NCI-H2029 (cell line): ENCODE data around the gene HSD11B2.

Source experiments
- DNase-seq: peaks from one replicate; lab custom pipeline; 2025; lab: John Stamatoyannopoulos, UW

Gene HSD11B2

DNA sequence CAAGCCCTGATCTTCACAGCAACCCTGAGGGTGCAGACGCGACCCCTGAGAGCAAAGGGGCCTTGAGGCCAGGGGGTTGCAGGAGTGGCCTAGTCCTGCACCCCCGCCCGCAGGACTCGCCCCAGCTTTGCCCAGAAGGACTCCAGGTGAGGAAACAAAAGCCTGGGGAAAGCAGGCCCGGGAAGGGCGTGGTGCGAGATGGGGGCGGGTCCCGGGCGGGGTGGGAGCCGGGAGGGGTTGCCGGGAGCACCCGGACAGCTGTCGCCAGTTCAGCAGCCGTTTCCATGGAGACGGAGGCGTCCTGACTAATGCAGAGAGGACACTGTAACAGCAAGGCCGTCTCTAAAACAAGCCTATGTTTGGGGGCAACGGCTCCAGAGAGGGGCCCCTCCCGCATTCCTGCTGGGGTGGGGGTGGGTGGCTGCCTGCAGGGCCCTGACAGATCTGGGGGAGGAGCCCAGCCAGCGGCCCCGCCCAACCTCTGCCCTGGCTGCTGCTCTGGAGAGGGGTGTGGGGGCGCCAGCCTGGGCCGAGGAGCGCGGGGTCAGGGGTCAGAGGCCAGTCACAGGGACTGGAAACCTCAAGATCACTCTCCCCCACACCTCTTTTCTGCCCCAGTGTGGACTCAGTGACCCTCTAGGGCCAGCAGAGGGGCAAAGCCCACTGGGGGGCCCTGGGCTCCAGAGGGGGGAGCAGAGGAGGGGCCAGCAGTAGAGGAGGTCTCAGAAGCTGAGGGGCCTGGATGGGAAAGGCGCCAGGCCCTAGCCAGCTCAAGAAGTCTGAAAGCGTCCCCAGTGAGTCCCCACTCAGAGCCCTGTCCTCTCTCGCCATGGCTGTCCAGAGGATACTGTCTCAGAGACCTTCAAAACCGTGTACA lies 34.5 kb upstream of the HSD11B2 start:
- DNase-seq = peak; percentile 75

DNA sequence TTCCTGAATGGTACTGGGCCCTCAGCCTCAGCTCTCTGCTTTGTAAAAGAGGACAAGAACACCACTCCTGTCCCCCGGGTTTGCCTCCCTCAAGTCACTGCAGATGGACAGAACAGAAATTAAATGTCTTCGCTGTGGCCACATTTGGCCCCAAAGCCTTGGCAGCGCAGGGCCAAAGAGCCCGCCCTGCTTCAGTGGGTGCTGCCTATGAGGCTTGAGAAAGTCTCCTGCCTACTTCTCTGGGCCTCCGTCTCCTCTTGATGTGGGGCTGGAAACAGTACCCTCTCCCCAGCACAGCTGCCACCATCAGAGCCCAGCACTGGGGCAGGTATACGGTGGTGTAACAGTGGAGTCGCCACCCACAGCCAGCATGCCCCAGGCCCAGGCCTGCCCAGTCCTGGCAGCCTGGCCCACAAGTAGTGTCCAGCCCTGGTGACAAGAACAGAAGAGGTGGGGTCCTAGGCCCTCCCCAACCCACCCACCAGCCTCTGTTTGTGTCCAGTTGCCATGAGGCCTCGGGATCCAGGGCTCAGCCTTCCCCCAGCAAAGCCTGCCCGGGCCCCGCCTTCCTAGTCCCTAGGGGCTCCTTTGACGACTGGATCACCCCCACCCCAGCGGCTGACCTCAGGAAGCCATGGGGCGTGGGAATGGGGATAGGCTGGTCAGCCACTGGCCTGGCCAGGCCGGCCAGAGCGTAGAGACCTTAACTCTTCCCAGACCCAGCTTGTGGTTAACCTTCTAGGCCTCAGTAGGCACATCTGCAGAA lies 33.7 kb upstream of the HSD11B2 start:
- DNase-seq = no peak

DNA sequence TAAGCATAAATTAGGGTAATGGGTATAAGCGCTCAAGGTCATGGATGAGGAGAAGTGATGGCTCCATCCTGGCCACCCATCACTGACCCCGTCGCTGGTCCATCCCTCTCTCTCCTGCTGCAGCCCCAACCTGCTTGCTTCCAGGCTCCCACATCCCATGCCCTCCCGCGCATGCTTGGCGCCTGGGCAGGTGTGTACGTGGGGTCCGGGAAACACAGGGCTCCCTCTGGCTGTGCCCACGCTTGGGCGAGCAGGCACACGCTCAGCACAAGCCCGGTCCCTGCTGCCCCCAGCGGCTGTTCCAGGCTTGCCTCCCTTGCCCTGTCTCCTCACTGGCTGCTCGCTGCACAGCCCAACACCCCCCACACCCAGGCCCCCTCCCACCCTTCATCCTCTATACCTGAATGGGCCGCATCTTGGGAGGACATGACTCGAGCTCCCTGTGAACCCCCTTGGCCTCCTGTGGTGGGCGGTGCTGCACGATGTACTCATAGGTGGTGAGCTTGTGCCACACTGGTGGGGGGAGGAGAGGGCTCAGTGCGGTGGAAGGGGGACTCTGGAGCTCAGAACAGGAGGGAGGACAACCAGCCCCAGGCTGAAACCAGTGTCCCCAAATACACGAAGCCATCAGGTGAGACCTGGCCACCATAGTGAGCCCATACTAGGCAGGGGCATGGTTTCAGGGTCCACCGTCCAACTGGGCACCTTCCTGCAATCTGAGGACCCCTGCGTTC lies 32.9 kb upstream of the HSD11B2 start:
- DNase-seq = no peak

DNA sequence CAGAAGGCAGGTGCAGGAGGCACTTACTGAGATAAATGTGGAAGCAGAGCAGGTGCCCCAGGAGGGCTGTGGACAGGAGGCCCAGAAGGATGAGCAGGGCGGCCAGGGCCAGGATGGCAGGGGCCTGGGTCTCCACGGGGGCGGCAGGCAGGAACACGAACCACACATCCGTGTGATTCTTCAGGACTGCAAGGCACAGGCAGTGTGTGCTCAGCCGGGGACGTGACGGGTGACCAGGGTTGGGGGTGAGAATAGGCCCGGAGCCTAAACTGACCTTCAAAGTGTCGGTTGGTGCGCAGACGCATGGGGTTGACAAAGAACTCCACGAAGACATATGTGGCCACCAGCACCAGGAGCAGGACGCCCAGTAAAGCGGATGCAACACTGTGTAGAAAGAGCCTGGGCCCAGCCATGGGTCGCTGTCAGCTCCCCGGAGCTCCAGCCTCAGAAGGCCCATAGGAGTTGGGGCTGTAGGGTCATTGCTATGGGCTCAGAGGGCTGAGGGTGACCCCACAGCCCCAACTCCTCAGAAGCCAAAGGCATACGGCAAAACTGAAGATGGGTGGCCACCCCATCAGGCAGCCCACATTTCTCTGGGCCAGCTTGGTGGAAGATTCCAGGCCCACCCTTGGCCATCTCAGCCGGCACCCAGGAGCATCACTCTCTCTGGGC lies 32.2 kb upstream of the HSD11B2 start:
- DNase-seq = no peak

DNA sequence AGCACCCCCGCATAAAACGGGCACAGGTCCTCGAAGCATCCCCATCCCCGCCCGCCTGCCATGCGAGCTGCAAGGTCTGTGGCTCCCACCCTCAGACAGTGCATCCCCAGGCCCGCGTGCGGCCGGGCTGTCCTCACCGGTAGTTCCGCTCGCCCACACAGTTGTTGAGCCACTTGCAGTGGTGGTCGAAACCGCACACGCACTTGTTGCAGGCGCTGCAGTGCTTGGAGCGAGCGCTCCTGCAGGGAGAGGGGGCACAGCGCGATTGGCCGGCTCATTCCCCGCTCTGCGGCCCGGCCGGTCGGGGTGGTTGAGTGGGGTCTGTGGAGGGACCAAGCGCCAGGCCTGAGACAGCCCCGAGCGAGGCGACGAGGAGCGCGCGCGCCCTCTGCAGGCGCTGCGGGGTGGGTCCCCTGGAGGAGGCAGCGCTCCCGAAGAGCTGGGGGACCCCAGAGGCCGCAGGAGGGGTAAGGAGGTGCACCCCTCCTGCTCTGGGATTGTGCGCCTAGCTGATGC lies 31.6 kb upstream of the HSD11B2 start:
- no peak for DNase-seq

DNA sequence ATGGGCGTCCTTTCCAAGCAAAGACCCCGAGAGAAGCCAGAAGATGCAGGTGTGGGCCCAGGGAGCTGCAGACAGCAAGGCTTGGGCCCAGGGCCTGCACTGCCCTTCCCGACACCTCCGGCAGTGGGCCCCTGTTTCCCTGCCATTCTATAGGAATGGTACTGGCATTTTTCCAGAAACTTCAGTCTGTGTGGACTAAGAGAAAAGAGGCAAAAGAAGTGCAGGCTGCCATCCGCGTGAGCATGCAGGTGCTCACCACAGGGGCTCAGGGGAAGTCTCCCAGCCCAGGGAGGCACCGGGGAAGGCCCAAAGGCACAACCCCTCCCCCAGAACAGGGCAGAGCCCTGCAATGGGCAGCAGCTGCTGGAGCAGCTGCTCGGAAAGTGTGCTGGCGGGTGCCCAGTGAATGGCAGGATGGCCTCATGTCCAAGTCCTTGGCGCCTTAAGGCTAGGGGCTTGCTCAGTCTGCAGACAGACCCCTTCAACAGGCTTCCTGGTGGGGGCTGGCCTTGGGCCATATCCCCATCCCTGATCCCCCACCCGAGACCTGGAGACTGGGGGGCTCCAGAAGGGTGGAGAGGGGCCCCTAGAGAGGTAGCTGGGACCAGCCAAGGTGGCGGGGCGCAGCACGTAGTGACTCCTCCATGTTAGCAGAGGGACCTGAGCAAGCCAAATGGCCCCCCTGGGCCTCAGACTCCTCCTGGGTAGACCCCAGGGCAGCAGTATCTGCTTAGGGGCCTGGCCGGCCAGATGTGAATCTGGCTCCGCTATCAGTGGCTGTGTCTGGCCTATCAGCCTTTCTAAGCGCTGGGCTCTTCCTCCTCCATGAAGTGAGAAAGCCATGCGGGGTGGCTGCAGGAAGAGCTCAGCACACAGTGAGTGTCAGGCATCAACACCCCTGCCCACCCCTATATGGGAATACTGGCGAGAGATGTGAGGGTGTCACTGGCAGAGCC lies 30.9 kb upstream of the HSD11B2 start:
- DNase-seq = peak; percentile 28

DNA sequence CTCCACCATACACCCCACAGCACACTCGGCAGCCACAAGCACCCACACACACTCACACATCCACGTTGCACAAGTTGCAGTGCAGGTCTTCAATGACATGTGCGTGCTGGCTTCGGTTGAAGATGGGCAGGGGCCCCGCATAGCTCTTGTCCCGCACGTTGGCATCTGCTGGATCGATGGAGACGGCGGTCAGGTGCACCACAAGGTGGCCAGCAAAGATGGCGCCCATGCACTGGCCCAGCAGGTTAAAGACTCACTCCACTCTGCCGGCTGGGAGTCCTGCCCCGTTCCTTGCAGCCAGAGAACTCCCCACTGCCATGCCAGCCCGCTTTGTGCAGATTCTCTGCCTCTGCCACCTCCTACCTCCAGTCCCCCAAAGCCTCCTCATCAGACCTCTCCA lies 30.0 kb upstream of the HSD11B2 start:
- no peak for DNase-seq

DNA sequence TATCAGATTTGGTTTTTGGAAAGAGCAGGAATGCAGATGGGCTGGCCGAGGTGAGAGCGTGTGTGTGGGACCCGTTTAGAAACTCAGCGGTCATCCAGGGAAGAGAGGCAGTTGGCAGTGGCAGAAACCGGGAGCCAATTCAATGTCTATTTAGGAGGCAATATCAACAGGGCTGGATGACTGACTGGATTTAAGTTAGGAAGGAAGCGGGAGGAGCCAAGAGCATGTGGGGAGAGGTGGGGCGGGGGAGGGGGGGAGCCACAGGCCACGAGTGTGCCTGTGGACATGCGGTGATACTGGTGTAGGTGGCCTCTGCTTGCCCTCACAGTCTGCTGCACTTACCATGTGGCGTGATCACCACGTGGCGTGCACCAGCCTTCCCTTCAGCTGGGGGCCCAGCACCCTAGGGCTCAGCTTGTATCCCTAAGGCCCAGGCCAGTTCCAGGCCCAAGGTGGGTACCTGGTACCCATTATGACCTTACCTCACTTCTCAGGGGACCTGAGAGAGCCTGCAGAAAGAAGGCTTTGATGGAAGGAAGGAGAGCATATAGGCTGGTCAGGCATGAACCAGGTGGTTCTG lies 26.9 kb upstream of the HSD11B2 start:
- no peak for DNase-seq

DNA sequence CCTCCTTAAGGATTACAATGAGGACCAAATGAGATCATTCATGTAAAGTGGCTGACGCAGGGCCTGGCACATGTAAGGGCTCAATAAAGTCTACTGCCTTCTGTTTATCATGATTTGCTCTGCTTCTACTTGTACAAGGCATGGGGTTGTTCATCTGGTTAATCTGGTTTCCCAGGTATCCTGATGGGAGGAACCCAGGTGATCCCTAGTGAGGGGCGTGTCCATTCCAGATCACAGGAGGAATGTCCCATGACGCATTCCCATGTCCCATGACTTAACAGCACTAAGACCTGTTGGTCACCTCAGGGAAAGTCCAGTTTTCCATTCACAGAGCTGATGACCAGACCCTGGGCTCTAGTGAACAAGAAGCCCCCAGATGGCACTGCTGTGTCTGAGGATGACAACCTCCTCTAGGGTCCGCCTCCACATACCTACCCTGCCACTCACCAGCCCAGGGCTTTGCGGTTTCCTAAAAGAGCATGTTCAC lies 26.1 kb upstream of the HSD11B2 start:
- DNase-seq = peak; percentile 55

DNA sequence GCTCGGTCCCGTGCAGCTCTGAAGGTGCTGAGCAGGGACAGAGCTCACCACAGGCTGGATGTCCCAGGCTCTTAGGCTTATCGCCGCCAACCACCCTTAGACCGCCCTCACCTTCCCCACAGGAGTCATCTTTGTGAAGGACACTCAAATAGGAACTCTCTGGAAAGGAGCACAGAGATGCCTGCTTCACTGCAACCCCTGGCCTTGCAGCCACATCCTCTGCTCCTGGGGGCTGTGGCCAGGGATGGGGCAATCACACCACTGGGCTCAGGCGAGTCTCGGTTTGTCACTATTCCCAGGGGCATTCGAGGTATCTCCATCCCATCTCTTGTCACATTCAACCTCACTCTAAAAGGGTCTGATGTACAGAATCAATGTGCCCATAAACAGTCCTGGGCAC lies 25.6 kb upstream of the HSD11B2 start:
- no peak for DNase-seq

DNA sequence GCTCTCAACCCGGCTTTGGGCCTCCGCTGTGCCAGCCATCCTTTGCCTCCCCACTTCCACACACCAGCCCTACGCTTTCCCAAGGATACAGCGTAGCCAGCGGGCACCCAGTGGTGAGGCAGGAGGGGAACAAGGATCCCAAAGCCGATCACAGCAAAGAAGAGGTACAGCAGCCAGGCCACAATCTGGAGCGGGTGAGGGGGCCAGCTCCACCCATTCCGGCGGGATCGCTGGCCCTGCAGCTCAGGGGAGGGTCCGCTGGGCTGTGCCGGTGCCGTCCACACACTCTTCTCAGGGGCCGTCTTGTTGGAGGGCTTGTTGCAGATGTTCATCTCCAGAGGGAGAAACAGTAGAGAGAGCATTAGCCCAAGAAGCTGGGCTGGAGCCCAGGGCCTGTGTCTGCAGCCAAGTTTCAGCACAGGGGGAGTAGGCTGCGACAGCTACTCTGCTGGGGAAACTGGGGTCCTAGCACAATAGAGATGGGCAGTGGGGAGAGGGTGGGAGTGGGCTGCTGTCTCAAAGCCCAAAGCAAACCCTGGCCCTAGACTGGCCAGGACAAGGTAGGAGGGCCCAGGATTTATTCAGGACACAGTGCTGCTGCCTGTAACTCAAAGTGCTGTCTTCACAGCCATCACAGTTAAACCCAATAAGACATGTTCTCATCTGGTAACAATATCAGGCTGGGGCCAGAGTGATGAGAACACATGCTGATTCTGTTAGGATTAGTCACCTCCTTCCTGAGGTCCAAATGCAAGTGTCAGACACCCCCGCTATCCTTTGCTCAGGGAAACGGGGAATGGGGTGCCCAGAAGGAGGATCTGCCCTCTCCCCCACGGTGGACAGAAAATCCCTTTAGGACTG lies 24.6 kb upstream of the HSD11B2 start:
- no peak for DNase-seq

DNA sequence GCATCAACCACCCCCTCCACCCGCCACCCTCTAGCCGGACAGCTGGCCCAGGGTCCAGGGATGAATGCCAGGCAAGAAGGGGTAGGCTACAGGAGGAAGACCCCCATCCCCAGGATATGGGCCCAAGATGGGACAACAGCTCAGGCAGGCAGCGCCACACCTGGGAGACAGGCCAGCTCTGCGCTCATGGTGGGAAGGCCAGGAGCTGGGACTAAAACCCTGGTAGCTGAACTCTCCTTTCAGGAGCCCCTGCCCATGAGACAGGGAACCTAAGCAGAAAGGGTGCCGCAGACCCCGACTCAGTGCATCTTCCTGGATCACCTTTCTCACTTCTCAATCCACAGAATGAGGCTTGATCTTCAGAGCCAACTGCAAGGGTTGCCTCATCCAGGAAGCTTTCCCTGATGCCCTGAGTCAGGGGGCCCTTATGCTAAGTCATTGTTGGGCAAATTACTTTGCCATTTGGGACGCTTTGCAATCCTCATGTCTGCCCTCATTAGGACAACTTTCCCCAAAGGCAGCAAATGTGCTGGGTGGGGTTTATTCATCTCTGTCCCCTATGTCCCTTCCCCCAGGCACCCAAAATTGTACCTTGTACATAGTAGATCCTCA lies 23.6 kb upstream of the HSD11B2 start:
- DNase-seq = no peak

DNA sequence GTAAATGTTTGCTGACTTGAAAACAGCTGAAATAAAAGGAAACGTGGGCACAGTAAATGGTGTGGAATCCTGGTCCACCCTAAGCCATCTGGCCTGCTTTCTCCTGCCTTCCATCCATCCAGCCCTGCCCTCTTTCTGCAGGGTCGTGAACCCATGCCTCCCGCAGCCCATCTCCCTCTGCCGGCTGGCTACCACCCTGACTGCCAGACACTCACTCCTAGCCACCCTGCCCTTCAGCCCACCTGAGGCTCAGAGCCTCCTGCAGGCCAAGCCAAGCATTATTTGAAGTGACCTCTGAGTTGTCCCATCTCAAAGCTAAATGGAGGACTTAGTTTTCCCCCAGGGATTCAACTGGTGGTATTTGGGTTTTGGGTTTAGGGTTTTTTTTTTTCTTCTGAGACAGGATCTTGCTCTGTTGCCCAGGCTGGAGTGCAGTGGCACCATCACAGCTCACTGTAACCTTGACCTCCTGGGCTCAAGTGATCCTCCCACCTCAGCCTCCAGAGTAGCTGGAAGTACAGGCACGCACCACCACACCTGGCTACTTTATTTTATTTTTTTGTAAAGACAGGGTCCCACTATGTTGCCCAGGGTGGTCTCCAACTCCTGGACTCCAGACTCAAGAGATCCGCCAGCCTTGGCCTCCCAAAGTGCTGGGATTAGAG lies 23.0 kb upstream of the HSD11B2 start:
- no peak for DNase-seq

DNA sequence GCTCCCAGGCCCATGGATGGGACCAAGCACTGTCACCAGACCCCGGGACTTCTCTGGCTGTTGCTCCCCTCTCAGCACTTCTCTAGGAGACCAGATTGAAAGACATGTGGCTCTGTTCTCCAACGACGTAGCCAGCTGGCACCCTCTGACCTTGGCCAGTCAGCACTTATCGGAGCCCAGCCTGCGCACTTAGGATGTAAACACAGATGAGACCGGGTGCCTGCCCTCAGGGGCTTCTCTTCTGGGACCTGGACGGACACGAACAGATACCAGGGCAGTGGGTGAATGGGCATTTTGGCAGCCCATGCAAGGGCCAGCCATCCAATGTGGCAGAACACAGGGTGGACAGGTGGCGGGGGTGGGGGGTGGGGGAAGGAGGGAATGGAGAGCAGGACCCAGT lies 21.3 kb upstream of the HSD11B2 start:
- DNase-seq = no peak

DNA sequence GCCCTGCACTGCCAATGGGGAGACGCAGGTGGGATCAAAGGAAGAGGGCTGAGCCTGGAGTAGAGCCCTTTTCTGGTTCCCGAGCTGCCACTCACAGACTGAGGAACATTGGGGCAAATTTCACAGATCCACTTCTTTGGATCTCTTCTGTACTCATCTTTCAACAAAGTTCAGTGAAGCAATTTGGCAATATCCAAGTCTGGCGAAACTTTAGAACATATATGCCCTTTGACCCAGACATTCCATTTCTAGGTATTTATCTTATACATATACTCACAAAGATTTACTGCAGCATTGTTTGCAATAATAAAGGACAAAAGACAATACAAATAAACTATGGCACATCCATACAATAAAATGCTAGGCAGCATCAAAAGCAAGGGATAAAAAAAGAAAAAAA lies 19.6 kb upstream of the HSD11B2 start:
- DNase-seq = no peak

DNA sequence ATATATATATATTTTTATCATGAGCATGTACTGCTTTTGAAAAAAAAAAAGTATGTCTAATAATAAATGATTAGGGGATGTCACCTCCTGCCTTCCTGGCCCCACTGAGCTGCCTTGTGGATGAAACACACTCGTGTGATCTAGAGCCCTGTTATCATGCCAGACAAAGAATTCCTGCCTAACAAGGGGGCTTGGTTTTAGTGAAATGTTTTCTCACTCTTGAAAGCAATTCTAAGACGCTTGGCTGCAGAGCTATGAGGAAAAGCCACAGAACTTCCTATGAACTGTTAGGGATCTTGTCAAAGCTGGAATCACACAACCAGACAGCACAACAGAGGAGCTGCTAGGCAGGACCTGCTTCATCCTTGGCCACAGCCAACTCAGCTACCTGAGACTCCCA lies 18.6 kb upstream of the HSD11B2 start:
- no peak for DNase-seq

DNA sequence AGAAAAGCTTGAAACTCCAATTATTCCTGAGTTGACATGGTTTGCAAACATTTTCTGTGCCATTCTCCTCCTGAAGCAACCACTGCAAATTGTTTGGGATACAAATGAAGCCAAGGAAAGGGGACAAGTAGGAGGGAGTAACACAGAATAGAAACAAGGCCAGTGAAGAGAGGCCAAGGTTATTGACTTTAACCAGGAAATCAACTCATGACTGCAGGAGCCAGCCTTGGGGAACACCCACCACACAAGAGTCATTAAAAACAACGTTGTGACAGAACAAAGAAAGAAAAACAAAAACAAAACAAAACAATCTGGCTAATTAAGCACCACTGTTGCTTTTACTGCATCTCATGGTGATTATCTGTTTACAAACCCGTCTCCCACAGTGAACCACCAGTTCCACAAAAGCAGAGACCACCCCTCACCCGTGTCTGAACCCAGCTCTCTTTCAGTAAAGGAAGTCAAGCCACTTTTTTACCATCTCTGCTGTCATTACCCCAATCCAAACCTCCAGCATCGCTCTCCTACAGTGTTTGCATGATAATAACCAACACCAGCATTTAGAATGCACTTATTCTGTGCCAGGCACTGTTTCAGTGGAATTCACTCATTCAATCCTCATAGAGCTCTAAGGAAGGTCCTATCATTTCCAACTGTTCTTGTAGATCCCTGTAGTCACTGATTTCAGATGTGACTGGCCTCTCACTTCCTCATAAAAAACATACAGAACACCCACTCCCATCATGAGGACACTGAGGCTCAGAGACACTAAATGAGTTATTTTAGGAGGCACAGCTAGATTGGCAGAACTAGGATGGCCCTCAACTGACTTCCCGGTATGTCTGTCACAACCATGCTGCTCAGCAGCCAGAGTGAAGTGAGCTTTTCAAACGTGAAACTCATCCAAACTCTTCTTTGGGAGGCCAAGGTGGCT lies 16.7 kb upstream of the HSD11B2 start:
- DNase-seq = no peak
